Measurements from ENCODE around the gene AS3MT.

DNA sequence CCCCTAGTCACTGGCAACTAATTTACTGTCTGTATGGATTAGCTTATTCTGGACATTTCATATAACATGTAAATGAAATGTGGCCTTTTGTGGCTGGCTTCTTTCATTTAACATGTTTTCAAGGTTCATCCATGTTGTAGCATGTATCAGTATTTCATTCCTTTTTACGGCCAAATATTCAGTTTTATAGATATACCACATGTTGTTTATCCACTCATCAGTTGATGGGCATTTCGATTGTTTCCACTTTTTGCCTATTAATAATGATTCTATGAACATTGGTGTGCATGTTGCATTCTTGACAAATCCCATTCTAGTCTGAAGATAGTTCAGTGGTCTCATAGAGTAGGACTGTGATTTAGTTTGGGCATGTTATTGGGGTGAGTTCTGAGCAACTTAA, 61.5 kb downstream of the AS3MT start:
- TF ChIP-seq, protein P1, sequence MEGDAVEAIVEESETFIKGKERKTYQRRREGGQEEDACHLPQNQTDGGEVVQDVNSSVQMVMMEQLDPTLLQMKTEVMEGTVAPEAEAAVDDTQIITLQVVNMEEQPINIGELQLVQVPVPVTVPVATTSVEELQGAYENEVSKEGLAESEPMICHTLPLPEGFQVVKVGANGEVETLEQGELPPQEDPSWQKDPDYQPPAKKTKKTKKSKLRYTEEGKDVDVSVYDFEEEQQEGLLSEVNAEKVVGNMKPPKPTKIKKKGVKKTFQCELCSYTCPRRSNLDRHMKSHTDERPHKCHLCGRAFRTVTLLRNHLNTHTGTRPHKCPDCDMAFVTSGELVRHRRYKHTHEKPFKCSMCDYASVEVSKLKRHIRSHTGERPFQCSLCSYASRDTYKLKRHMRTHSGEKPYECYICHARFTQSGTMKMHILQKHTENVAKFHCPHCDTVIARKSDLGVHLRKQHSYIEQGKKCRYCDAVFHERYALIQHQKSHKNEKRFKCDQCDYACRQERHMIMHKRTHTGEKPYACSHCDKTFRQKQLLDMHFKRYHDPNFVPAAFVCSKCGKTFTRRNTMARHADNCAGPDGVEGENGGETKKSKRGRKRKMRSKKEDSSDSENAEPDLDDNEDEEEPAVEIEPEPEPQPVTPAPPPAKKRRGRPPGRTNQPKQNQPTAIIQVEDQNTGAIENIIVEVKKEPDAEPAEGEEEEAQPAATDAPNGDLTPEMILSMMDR (IDR thresholded peaks at IDR 0.05; ENCODE audit: insufficient read depth, low read depth, low read length), result no peak
- TF ChIP-seq EZH2 (IDR thresholded peaks at IDR 0.05; ENCODE audit: insufficient read depth, low read length), result no peak

Data from astrocyte (in vitro differentiated cells and primary cell).